GM18526 (cell line): ENCODE measurements around the gene ACTBL2.

Source experiments
- POLR2A ChIP-seq: IDR thresholded peaks from 3 replicates; pipeline ENCODE4 v1.6.1; 2011; ENCODE audit not compliant: insufficient read length; ENCODE audit errors: extremely low read depth

ACTBL2 gene

DNA sequence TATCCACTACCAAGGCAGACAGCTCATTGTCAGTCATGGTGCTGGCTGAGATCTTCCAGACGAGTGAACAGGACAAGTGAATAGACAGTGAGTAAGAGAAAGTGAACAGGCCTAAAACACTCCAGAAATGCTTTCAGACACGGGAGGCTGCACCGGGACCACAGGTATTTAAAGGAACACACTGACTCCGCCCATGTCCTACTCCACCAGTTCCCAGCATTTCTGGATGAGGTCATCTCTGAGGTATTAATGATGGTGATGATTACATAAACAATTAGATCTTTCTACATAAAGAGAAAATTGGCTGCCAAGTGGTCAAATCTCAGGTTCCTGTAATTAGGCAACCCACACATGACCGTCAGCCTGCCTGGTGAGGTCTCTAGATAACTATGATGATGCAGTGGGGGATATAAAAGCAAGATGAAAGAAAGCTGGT is at the start of gene ACTBL2:
Gene ACTBL2, minus strand, starts transcription at position 141 of the 436 bp plus-strand sequence. Its CDS starts 104 bp downstream, at position 37.
- no peak for TF ChIP-seq POLR2A

DNA sequence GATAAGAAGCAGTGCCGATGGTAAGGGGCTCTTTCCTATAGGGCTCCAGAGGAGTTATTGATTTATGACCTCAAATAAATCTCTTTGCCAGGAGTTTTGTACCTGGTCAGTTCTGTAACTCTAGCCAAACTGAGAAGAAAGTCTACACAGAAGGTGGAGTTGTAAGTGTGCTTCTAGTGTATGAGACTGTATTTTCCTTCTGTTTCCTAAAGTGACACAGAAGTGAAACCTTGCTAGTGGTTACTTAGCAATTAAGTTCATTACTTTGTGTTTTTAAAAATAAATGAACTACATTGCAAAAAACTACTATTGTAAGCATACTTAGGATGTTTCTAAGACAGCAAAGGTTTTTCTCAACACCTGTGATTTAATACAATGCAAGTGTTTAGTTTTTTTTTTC is 48.7 kb upstream of the ACTBL2 start:
- TF ChIP-seq POLR2A, result no peak

DNA sequence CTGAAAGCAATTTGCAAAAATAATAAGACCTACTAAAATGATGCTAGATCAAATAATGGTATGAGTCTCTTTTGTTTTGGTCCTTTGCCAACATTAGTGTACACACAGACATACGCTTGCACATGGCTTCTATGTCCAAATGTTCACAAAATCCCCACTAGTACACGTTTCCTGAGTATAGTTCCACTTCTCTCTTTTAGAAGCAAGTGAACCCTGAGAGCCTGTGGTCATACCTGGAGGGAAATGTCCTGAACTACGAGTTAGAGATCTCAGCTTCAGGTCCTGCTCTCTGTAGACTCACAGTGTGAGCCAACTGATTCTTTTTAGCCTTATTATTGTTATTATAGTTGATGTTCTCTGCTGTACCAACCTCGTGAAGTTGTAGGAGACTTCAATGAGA is 47.3 kb upstream of the ACTBL2 start:
- no peak for TF ChIP-seq POLR2A

DNA sequence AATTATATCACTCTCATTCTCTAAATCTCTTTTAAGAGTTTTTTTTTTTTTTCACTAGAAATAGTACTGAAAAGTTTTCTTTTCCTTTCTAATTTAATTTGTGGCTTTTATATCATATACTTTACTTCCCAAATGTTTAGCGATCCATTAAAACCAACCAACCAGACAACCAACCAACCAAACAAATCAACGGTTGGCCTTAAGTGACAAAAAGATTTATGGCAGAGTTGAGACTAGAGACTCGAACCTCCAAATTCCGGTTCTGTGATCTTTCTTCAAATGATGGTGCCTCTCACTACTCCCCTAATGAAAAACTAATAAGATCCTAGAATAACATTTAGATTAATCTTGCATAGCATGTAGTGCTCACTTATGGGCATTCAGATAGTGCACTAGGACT is 45.3 kb upstream of the ACTBL2 start:
- TF ChIP-seq POLR2A, result no peak

DNA sequence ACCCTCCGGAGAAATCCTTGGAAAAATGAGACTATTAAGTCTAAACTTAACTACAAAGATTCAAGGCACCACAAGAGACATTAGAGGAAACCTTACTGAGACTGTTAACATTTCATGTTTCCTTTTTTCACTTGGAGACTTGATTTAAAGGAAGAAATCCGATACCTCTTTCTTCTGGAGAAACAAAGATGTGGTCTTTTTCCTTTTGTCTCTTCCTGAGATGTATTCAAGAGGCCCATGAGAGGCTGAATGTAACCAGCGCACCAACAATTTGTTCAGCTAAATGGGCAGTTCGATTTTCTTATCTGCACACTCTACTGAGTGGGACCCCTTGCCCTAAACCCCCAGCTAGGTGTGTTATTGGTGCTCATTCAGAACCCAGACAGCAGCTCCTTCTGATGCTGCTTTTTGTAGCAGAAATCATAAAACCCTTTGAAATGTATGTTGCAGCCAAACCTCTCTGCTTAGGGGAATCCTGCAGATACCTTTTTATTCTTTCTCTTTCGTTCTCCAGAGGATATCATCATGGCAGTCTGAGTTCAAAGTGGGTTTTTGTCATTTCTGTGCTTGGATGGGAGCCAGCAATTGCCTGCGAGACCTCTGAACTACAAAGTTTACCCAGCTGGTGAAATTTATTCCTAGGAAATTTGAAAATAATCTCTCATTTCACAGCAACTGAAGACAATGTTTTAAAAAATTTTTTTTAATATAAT is 41.9 kb upstream of the ACTBL2 start:
- no peak for TF ChIP-seq POLR2A

DNA sequence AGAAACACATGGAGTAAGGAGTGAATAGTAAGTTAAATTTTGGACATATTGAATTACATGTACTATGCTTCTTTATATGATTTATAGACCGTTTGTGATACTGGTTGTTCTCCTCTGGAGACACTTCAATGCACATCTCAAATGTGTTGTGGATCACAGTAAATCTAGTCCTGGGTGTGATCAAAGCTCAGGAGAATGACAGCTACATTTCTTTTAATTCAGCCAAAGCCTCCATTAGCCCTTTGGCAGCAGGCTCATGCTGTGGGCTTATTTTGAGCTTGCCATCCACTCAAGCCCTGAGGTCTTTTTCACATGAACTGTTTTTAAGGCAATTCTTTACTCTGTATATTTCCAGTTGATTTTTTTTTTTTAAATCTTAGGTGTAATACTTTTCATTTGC is 34.6 kb upstream of the ACTBL2 start:
- TF ChIP-seq POLR2A, result no peak

DNA sequence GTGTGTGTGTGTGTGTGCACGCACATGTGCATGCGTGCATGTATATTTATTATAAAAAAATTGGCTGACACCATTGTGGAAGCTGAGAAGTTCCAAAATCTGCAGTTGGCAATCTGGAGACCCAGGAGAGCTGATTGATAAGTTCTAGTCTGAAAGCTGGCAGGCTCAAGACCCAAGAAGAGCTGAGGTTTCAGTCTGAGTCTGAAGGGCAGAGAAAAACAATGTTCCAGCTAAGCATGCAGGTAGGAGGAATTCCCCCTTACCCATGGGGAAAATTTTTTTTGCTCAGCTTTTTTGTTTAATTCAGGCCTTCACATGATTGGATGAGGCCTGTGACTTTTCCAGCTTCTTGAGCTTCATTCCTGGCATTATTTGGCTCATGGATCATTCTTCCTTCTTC is 31.2 kb upstream of the ACTBL2 start:
- TF ChIP-seq POLR2A, result no peak

DNA sequence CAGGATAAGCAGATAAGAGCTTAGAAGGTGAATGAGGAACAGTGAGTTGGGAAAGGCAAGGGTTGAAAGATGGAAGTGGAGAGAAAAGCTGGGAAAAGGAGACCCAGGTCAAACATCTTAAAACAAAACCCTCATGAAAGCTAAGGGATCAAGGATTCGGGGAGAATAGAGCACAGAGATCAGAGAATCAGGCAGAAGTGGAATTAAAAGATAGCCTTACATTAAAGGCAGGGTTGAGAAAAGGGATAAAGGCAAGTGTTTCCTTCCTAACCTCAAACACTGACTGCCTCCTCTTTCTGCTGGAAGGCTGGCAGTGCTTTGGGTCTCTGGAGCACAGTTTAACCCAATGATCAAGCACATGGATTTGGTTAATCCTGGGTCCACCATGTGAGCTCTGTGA is 28.7 kb upstream of the ACTBL2 start:
- no peak for TF ChIP-seq POLR2A

DNA sequence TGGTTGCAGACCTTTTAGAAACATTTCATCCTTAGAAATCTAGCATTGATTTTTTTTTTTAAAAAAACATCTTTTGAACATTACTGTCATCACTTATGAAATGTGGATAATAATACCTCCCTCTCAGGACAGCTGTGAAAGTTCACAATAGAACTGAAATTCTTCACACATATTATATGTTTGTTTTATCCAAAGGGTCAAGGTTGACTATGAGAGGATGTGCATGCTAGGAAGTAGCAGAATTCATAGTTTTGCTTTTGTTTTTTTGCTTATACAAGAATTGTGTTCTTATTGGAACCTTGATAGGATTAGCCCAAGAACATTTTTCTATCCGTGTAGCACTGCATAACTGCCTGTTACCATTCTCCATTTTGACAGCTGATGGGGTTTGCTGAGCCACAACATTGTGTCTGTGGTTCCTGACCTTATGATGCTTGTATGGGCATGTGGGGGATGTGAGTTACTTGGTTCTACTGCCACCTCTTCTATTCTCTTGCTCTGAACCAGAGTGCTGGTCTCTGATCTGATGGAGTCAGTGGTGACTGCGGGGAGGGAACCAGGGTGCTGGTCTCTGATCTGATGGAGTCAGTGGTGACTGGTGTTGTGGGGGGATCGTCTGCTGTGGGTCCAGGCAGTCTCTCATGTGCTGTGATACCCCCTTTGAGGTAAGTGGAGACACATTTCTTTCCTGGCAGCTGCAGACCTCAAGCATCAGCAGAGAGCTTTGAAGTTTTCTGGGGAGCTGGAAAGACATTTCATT is 27.1 kb upstream of the ACTBL2 start:
- TF ChIP-seq POLR2A, result no peak

DNA sequence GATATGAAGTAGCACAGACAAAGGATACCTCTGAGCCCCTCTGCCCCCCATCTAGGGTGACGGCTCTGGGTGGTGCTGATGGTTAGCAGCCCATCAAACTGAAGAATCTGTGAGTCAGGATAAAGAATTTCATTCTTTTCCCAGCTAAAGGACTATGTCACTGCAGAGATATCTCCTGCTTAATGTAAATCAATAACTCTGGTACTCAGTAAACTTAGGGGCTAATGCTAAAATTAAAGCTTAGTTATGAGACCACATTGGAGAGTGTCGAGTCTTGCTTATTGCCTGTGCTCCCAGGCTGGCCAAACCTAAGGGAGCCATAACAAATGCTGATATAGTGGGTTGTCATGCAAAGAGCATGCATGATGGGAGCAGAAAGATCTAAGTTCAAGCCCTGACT is 25.6 kb upstream of the ACTBL2 start:
- TF ChIP-seq POLR2A, result no peak

DNA sequence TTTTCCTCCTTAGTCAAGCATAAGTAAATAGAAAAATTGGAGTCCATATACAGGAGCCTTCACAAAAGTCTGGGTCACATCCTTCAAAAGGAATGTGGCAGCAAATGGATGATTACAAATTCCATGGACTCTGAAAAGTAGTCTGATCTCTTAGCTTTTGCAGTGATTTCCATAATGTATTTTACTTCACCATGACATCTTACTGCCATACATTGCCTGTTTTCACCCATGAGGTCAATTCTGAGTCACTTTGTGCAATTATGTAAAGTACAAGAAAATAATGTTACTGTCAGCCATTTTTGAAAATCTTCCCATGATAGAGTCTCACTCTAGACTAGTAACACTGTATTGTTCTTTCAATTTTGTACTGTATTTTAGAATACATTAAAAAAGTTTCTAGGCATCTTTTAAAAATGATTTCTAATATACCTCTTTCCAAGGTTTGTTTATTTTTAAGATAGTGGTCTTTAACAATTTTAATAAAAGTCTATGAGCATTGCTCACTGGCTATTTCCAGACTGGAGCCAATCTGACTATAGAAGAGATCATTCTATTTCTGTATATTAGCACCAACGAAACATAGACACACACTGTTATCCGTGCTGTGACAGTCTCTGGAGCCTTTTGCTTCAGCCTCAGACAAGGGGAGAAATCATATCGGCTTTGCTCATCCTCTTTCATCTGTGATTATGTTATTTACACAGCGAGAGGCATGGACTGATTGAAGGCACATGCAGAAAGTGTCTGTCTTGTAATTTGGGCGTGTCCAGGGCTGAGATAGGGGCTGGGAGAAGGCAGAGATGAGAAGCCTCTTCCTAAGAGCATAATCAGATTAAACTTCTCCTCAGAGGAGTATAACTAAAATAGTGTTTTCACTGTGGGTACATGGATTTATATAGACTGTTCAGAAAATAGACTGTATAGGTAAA is 22.9 kb upstream of the ACTBL2 start:
- no peak for TF ChIP-seq POLR2A

DNA sequence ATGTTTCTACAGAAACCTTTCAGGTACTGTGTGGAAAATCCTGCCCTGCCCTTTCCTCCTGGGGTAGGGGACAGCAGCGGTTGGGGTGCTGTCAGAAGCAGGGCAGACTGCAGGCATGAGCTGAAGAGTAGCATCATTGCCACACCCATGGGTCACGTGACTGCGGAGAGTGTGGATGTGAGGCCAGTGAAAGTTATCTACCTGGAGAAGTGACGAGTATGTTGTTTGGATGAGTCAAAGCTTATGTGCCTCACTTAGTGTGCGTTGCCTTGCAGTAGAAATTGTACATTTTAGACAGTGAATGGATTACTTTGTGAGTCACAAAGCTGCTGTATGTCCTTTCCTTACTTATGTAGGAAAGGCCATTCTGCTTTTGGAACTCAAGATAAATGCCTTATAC is 21.7 kb upstream of the ACTBL2 start:
- TF ChIP-seq POLR2A, result no peak

DNA sequence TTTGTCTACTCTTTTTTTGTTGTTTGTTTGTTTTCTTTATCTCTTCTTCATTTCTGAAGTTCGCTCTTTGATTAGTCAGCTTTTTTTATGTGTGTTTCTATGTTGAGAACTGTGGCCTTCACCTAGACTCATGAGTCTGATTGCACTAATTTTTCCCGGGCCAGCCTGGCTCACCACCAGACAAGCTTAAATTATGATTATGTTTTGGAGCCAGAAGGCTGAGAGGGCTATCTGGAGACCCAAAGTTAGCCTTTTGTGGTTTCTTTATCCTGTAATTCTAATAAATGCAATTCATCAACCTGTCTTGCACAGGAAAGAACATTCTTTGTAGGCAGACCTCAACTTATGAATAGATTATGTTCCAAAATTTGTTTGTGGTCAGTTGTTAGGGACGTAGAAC is 20.8 kb upstream of the ACTBL2 start:
- no peak for TF ChIP-seq POLR2A

DNA sequence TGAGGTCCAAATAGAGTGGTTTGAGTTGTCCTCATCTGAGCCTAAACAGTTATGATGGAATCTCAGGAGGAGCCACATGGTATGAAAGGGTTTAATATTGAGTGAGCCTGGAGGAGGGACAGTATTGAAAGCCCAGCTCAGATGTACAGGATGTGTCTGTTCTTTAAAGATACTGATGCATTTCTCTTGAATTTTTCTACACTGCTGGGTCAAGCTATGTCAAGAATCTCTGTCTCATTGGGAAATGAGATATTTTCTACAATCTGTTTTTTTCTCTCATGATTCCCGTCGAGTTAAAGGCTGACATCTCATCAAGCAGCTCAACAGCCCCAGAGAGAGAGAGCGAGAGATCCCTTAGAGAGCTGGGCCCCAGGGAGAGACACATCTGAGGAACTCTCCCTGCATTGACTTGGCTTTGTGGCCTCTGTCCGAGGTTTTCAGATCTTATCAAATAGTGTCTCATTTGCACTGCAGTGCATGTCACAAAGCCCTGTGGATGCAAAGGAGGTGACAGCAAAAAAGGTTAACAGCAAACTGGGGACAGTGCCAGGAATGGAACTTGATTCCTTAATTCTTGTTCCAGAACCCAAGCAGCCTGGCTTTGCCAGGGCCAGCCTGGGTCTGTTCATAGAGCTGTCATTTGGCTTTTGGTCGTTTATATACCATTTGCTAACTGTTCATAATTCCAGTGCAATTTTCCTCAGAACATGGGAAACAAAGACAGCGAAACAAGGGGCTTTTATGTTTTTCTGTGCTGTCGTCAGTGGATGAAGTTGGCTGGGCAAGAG is 19.0 kb upstream of the ACTBL2 start:
- TF ChIP-seq POLR2A, result no peak
